H9 (cell line): Measurements from ENCODE around the gene SEMA5A. TPM values are rescaled to one million over a fixed set of nuclear protein-coding genes. Genes with fewer than 3 reads are reported as not detected.

Experiments
- DNase-seq: peaks from one replicate; pipeline ENCODE4 v3.0.0-alpha.2; 2017
- H2AFZ ChIP-seq: one replicate; pipeline ENCODE4 v1.6.1; 2013; ENCODE audit warnings: mild to moderate bottlenecking, low read length, control low read depth, moderate library complexity
- H2AK5ac ChIP-seq: 2 replicates; pipeline ENCODE4 v1.6.1; 2013; ENCODE audit warnings: low read length, control low read depth, mixed read lengths; ENCODE audit not compliant: insufficient read length
- H2BK120ac ChIP-seq: one replicate; pipeline ENCODE4 v1.6.1; 2013; ENCODE audit warnings: low read depth, mild to moderate bottlenecking, low read length, control low read depth, inconsistent platforms; ENCODE audit not compliant: poor library complexity, severe bottlenecking
- H2BK12ac ChIP-seq: 2 replicates; pipeline ENCODE4 v1.6.1; 2013; ENCODE audit warnings: low read length, control low read depth, mixed read lengths, low read depth; ENCODE audit not compliant: insufficient read length
- H2BK15ac ChIP-seq: 2 replicates; pipeline ENCODE4 v1.6.1; 2013; ENCODE audit warnings: low read depth, low read length, control low read depth
- H2BK20ac ChIP-seq: one replicate; pipeline ENCODE4 v1.6.1; 2013; ENCODE audit warnings: low read depth, mild to moderate bottlenecking, low read length, control low read depth, inconsistent platforms; ENCODE audit not compliant: poor library complexity, severe bottlenecking
- H2BK5ac ChIP-seq: 2 replicates; pipeline ENCODE4 v1.6.1; 2013; ENCODE audit warnings: low read length, control low read depth, mixed read lengths; ENCODE audit not compliant: insufficient read length
- H3K14ac ChIP-seq: 2 replicates; pipeline ENCODE4 v1.6.1; 2013; ENCODE audit warnings: low read length, control low read depth; ENCODE audit not compliant: insufficient read depth
- H3K18ac ChIP-seq: 2 replicates; pipeline ENCODE4 v1.6.1; 2013; ENCODE audit warnings: low read depth, mild to moderate bottlenecking, mixed read lengths, low read length, control low read depth; ENCODE audit not compliant: insufficient read length
- H3K23ac ChIP-seq: 2 replicates; pipeline ENCODE4 v1.6.1; 2013; ENCODE audit warnings: low read length, control low read depth, mixed read lengths, low read depth; ENCODE audit not compliant: insufficient read length
- H3K23me2 ChIP-seq: 2 replicates; pipeline ENCODE4 v1.6.1; 2013; ENCODE audit warnings: low read depth, mild to moderate bottlenecking, mixed read lengths, low read length, control low read depth; ENCODE audit not compliant: insufficient read length, poor library complexity, severe bottlenecking
- H3K27ac ChIP-seq: 2 replicates; pipeline ENCODE4 v1.5.1; 2013; ENCODE audit warnings: low read length, control low read depth, mixed read lengths, low read depth; ENCODE audit not compliant: insufficient read length
- H3K27me3 ChIP-seq: 2 replicates; pipeline ENCODE4 v1.6.1; 2013; ENCODE audit warnings: low read length, control low read depth, inconsistent platforms; ENCODE audit not compliant: insufficient read depth
- H3K4ac ChIP-seq: 2 replicates; pipeline ENCODE4 v1.6.1; 2013; ENCODE audit warnings: low read depth, mild to moderate bottlenecking, control low read depth, inconsistent platforms, low read length, moderate library complexity
- H3K4me1 ChIP-seq: 2 replicates; pipeline ENCODE4 v1.6.1; 2013; ENCODE audit warnings: low read length, control low read depth, inconsistent platforms; ENCODE audit not compliant: insufficient read depth
- H3K4me2 ChIP-seq: 2 replicates; pipeline ENCODE4 v1.6.1; 2013; ENCODE audit warnings: low read length, control low read depth, mixed read lengths; ENCODE audit not compliant: insufficient read length, insufficient read depth
- H3K56ac ChIP-seq: 2 replicates; pipeline ENCODE4 v1.6.1; 2013; ENCODE audit warnings: low read depth, mild to moderate bottlenecking, mixed read lengths, low read length, control low read depth; ENCODE audit not compliant: insufficient read length
- H3K79me1 ChIP-seq: 2 replicates; pipeline ENCODE4 v1.6.1; 2013; ENCODE audit warnings: low read depth, mild to moderate bottlenecking, moderate library complexity, low read length, control low read depth, inconsistent platforms; ENCODE audit not compliant: insufficient read depth, poor library complexity, severe bottlenecking
- H3K79me2 ChIP-seq: 2 replicates; pipeline ENCODE4 v1.6.1; 2013; ENCODE audit warnings: low read length, control low read depth, inconsistent platforms; ENCODE audit not compliant: insufficient read depth
- H3K9ac ChIP-seq: 2 replicates; pipeline ENCODE4 v1.6.1; 2013; ENCODE audit warnings: low read length, control low read depth, mixed read lengths; ENCODE audit not compliant: insufficient read length; ENCODE audit errors: extremely low read depth
- H3K9me3 ChIP-seq: one replicate; pipeline ENCODE4 v1.6.1; 2013; ENCODE audit warnings: low read depth, low read length, inconsistent platforms; ENCODE audit not compliant: control insufficient read depth
- H3T11ph ChIP-seq: one replicate; pipeline ENCODE4 v1.6.1; 2013; ENCODE audit warnings: mild to moderate bottlenecking, low read length, control low read depth, inconsistent platforms
- H4K20me1 ChIP-seq: one replicate; pipeline ENCODE4 v1.6.1; 2013; ENCODE audit not compliant: control insufficient read depth, insufficient read length, insufficient read depth
- H4K5ac ChIP-seq: 2 replicates; pipeline ENCODE4 v1.6.1; 2013; ENCODE audit warnings: low read depth, mild to moderate bottlenecking, mixed read lengths, low read length, control low read depth; ENCODE audit not compliant: insufficient read length
- H4K8ac ChIP-seq: replicated peaks from 2 replicates; pipeline ENCODE4 v1.6.1; 2013; ENCODE audit warnings: low read length, control low read depth, mixed read lengths, low read depth; ENCODE audit not compliant: insufficient read length
- H4K91ac ChIP-seq: 2 replicates; pipeline ENCODE4 v1.6.1; 2013; ENCODE audit warnings: low read depth, mild to moderate bottlenecking, moderate library complexity, mixed read lengths, low read length, control low read depth; ENCODE audit not compliant: insufficient read length
- H3K27ac Mint-ChIP-seq, 3 experiments: 2 replicates in 2 of 3; 3 replicates in 1 of 3; pipeline ENCODE4 v1.8.0; 2020 to 2021; ENCODE audit warnings: mixed read lengths in 3 of 3, mild to moderate bottlenecking in 1 of 3, moderate library complexity in 1 of 3
- H3K27me3 Mint-ChIP-seq: 2 replicates; pipeline ENCODE4 v1.8.0; 2021; ENCODE audit warnings: low read depth, mild to moderate bottlenecking, moderate library complexity, mixed read lengths
- H3K36me3 Mint-ChIP-seq, 3 experiments: 2 replicates in 2 of 3; 3 replicates in 1 of 3; pipeline ENCODE4 v1.8.0; 2020 to 2021; ENCODE audit warnings: low read depth in 3 of 3, mixed read lengths in 3 of 3; ENCODE audit not compliant: insufficient read depth in 1 of 3
- H3K4me1 Mint-ChIP-seq, 2 experiments: 2 replicates each; pipeline ENCODE4 v1.8.0; 2020; ENCODE audit warnings: mixed read lengths in 2 of 2
- H3K4me3 Mint-ChIP-seq, 2 experiments: 2 replicates in 1 of 2; 3 replicates in 1 of 2; pipeline ENCODE4 v1.8.0; 2020 to 2021; ENCODE audit warnings: mild to moderate bottlenecking in 2 of 2, mixed read lengths in 2 of 2, moderate library complexity in 1 of 2
- H3K9me3 Mint-ChIP-seq, 2 experiments: 2 replicates in 1 of 2; 3 replicates in 1 of 2; pipeline ENCODE4 v1.8.0; 2020; ENCODE audit warnings: mild to moderate bottlenecking in 2 of 2, mixed read lengths in 2 of 2, moderate library complexity in 1 of 2
- CTCF ChIP-seq: fragments of 200-600 bp; sonication (generic); conservative IDR thresholded peaks from 3 replicates; pipeline ENCODE4 v1.8.0; 2021; ENCODE audit warnings: antibody characterized with exemption, mild to moderate bottlenecking
- WGBS: extraction: QIAGEN DNeasy Blood & Tissue Kit; methylation state at CpG from one replicate; pipeline ENCODE4 v1.1.7; 2013; ENCODE audit warnings: missing lambda C conversion rate, low lambda C conversion rate, mixed read lengths; ENCODE audit not compliant: insufficient read length; ENCODE audit errors: extremely low coverage; 5-methylcytosine and 5-hydroxymethylcytosine counted together
- total RNA-seq: library from RNA; stranded (reverse); gene quantifications from 2 replicates; pipeline ENCODE4 v1.2.1, GENCODE V29; 2021

Gene SEMA5A
- total RNA-seq, 1 experiment from 2014 or later = 4.3 TPM

- Histone ChIP-seq H4K91ac (no peak overlapping the region), H3K9me3 (no peaks in the 10 kb centered on the region), H3K27me3 (no peaks in the 10 kb centered on the region), H2AK5ac (no peak overlapping the region), H3K4me1 (no peaks in the 10 kb centered on the region), H3K23me2 (no peaks in the 10 kb centered on the region), H3K9ac (no peak overlapping the region), H3K4ac (no peak overlapping the region), H2BK120ac (no peak overlapping the region), H2BK5ac (no peak overlapping the region), H3K18ac (peak overlapping the region; percentile 25), H3K79me1 (no peaks in the 10 kb centered on the region), H4K5ac (no peak overlapping the region), H3K56ac (no peak overlapping the region), H2BK12ac (no peak overlapping the region), H4K20me1 (no peaks in the 10 kb centered on the region), H3K4me2 (no peak overlapping the region), H3K27ac (no peak overlapping the region), H3K79me2 (no peaks in the 10 kb centered on the region), H2BK15ac (no peak overlapping the region), H3K23ac (no peak overlapping the region), H4K8ac (no peak overlapping the region), H3K14ac (no peak overlapping the region), H3T11ph (no peak overlapping the region), H2BK20ac (no peak overlapping the region), H2AFZ (no peak overlapping the region)
- Mint-ChIP-seq H3K4me3 (no peak overlapping the region), H3K9me3 (no peaks in the 10 kb centered on the region), H3K27ac (no peak overlapping the region), H3K4me1 (0 out of 4 replicates have a peak, but pooled peaks cover 0 to 2% of the 10 kb centered on the region in 2 experiments), H3K36me3 (no peaks in the 10 kb centered on the region), H3K27me3 (no peaks in the 10 kb centered on the region)
- DNase-seq = no peak
- no peak for TF ChIP-seq CTCF
- WGBS = no CpG with 5 or more reads among the region's 7 CpGs
Measured at GRCh38 chr5:9347541-9348295, 198.2 kb downstream of the SEMA5A start.
